Keratinocyte (primary cell): ENCODE data around the gene ORM2. TPM values are rescaled to one million over a fixed set of nuclear protein-coding genes. Genes with fewer than 3 reads are reported as not detected.

Source experiments
- DNase-seq: peaks from one replicate; pipeline ENCODE4 v3.0.0-alpha.2; 2011; ENCODE audit warnings: low read depth, missing footprints, low spot score
- FAIRE-seq: peaks from 2 replicates; lab custom pipeline; 2011; peaks lifted over from hg19 to GRCh38; lab: Jason Lieb, UNC
- H2AFZ ChIP-seq: 2 replicates; pipeline ENCODE4 v1.6.0; 2012; ENCODE audit warnings: low read length, control low read depth, inconsistent platforms; ENCODE audit not compliant: control insufficient read depth
- H3K27ac ChIP-seq: 2 replicates; pipeline ENCODE4 v1.5.1; 2011; ENCODE audit warnings: low read length; ENCODE audit not compliant: control insufficient read depth, insufficient read depth
- H3K27me3 ChIP-seq: 3 replicates; pipeline ENCODE4 v1.6.0; 2011; ENCODE audit warnings: low read length; ENCODE audit not compliant: control insufficient read depth, insufficient read depth; ENCODE audit errors: extremely low read depth
- H3K36me3 ChIP-seq, 2 experiments: 2 replicates in 1 of 2; 3 replicates in 1 of 2; pipeline ENCODE4 v1.5.1; 2011; ENCODE audit warnings: low read length in 2 of 2, mild to moderate bottlenecking in 1 of 2; ENCODE audit not compliant: control insufficient read depth in 2 of 2, insufficient read depth in 2 of 2; ENCODE audit errors: extremely low read depth in 1 of 2
- H3K4me1 ChIP-seq: 3 replicates; pipeline ENCODE4 v1.5.1; 2011; ENCODE audit warnings: low read length; ENCODE audit not compliant: control insufficient read depth, insufficient read depth; ENCODE audit errors: extremely low read depth
- H3K4me2 ChIP-seq: 3 replicates; pipeline ENCODE4 v1.6.0; 2011; ENCODE audit warnings: low read depth, low read length; ENCODE audit not compliant: control insufficient read depth, insufficient read depth; ENCODE audit errors: extremely low read depth
- H3K4me3 ChIP-seq, 3 experiments: fragments of 200-600 bp in 1 of 3; sonication (generic) in 1 of 3; 2 replicates in 2 of 3; 3 replicates in 1 of 3; pipeline ENCODE4 v1.5.1; 2011 to 2016; ENCODE audit warnings: low read length in 3 of 3, mild to moderate bottlenecking in 3 of 3, control low read depth in 2 of 3, inconsistent platforms in 1 of 3, low read depth in 1 of 3, mixed read lengths in 1 of 3, mixed run types in 1 of 3, moderate library complexity in 1 of 3; ENCODE audit not compliant: control insufficient read depth in 2 of 3, insufficient read depth in 2 of 3; ENCODE audit errors: extremely low read depth in 1 of 3
- H3K79me2 ChIP-seq: 2 replicates; pipeline ENCODE4 v1.6.0; 2012; ENCODE audit warnings: low read length; ENCODE audit not compliant: control insufficient read depth, insufficient read depth
- H3K9ac ChIP-seq: 3 replicates; pipeline ENCODE4 v1.6.0; 2011; ENCODE audit warnings: low read length; ENCODE audit not compliant: control insufficient read depth, insufficient read depth; ENCODE audit errors: extremely low read depth
- H3K9me1 ChIP-seq: 3 replicates; pipeline ENCODE4 v1.6.0; 2011; ENCODE audit warnings: low read length; ENCODE audit not compliant: control insufficient read depth, insufficient read depth; ENCODE audit errors: extremely low read depth
- H3K9me3 ChIP-seq: 2 replicates; pipeline ENCODE4 v1.5.1; 2012; ENCODE audit warnings: low read depth, low read length; ENCODE audit not compliant: control insufficient read depth
- H4K20me1 ChIP-seq: 3 replicates; pipeline ENCODE4 v1.6.0; 2011; ENCODE audit warnings: low read length; ENCODE audit not compliant: control insufficient read depth, insufficient read depth; ENCODE audit errors: extremely low read depth
- EZH2 ChIP-seq: IDR thresholded peaks from one replicate; pipeline ENCODE4 v1.6.1; 2012; ENCODE audit warnings: inconsistent platforms, mild to moderate bottlenecking, low read length, moderate library complexity
- dilution Hi-C: fragments of 300-500 bp; cut with MboI; formaldehyde crosslinking; loops from one replicate; pipeline ENCODE4 v1.7.0; 2020; ENCODE audit warnings: low sequenced_read_pairs; ENCODE audit not compliant: extremely low pct_ligation_motif_present
- polyA plus RNA-seq, 5 experiments: library from polyadenylated mRNA; depleted of rRNA in 3 of 5; stranded (reverse) in 3 of 5; stranded (forward) in 1 of 5; unstranded in 1 of 5; fragments of >200 nt; gene quantifications; 1 replicate in 1 of 5; 2 replicates in 3 of 5; 3 replicates in 1 of 5; pipeline versions ENCODE4 v1.2.1 to v1.2.3, GENCODE V29; 2011 to 2012; ENCODE audit warnings: missing spikeins in 2 of 5, low read depth in 1 of 5, low replicate concordance in 1 of 5
- TF ChIP-seq, protein P1 (sequence below), 3 experiments: IDR thresholded peaks in 1 of 3; conservative IDR thresholded peaks in 1 of 3; optimal IDR thresholded peaks in 1 of 3; 2 replicates in 2 of 3; 3 replicates in 1 of 3; pipeline versions ENCODE3 to v1.5.1; 2011; ENCODE audit warnings: low read length in 3 of 3, mild to moderate bottlenecking in 3 of 3, moderate library complexity in 2 of 3, control low read depth in 1 of 3, inconsistent platforms in 1 of 3; ENCODE audit not compliant: insufficient read depth in 2 of 3; ENCODE audit errors: extremely low read depth in 1 of 3

The ORM2 gene
- polyA plus RNA-seq, 1 donor (not counting 4 experiments of a cell fraction or from before 2014, with no cell fraction given): not detected

DNA sequence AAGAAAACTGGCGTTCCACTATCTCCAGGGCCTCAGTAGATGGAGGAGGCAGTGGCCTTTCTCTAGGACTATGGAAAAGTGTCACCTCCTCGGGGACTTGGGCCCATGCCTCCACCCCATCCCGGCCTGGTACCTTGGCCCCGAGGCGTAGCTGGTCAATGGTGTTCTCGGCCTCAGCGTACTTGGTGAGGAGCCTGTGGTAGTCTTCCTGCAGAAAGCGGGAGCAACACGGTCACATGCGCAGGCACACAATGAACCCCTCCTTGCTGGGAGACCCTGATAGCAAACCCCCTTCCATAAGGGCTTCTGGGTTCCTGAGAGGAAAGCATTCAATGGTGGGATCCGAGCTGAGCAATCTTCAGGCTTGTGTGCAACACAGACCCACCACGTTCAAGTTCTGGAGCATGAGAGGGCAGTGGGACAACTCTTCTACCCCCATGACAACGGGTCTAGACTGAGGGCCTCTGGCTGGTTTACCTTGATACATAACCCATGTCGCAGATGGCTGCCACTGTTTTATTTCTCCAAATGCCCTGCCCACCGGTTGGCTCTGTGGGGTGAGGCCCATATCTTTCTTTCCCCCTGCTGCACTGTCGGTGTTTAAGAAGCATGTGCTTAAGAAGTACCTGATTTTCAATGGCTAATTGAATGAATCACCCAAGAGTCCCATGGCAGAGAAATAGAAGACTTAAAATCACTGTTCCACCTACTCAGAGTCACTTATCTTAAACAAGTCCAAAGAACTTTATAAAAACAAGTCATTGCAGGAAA is 44.5 kb downstream of the ORM2 start:
- Histone ChIP-seq H3K9me1 (no peaks in the 10 kb centered on the region), H2AFZ (no peak overlapping the region), H3K79me2 (no peaks in the 10 kb centered on the region), H3K9ac (no peak overlapping the region), H3K4me1 (peaks cover 17% of the 10 kb centered on the region), H3K9me3 (no peaks in the 10 kb centered on the region), H4K20me1 (no peaks in the 10 kb centered on the region), H3K27ac (no peak overlapping the region), H3K27me3 (no peaks in the 10 kb centered on the region), H3K36me3 (peaks cover 2 to 3% of the 10 kb centered on the region in 2 experiments), H3K4me2 (no peak overlapping the region), H3K4me3 (no peak overlapping the region)
- TF ChIP-seq, protein P1, sequence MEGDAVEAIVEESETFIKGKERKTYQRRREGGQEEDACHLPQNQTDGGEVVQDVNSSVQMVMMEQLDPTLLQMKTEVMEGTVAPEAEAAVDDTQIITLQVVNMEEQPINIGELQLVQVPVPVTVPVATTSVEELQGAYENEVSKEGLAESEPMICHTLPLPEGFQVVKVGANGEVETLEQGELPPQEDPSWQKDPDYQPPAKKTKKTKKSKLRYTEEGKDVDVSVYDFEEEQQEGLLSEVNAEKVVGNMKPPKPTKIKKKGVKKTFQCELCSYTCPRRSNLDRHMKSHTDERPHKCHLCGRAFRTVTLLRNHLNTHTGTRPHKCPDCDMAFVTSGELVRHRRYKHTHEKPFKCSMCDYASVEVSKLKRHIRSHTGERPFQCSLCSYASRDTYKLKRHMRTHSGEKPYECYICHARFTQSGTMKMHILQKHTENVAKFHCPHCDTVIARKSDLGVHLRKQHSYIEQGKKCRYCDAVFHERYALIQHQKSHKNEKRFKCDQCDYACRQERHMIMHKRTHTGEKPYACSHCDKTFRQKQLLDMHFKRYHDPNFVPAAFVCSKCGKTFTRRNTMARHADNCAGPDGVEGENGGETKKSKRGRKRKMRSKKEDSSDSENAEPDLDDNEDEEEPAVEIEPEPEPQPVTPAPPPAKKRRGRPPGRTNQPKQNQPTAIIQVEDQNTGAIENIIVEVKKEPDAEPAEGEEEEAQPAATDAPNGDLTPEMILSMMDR (optimal IDR thresholded peaks at IDR 0.05 in 1 of 3, IDR thresholded peaks at IDR 0.05 in 1 of 3, conservative IDR thresholded peaks at IDR 0.05 in 1 of 3; ENCODE audit: extremely low read depth in 1 of 3, insufficient read depth in 2 of 3, low read length in 3 of 3): no peak
- TF ChIP-seq EZH2: no peak
- dilution Hi-C loops: no loop called here
- FAIRE-seq (no peak), DNase-seq (no peak)

DNA sequence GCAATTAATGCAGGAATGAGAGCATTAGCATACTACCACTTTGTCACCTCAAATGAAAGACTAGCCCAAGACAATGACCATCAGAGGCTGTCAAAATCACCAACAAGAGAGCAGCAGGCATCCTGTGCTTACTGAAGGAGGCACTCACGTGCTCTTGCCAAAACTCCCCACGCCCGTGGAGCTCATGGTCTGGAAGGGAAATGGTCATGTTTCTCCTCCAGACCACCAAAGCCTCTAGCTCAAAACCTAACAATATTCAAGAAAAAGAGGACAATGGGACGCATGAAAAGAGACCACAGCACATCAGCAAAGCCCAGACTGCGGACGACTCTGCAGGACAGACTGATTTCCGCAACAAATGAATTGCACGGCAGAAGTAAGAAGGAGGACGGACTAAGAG is 45.3 kb downstream of the ORM2 start:
- Histone ChIP-seq H3K9me3 (no peaks in the 10 kb centered on the region), H3K36me3 (peaks cover 2 to 3% of the 10 kb centered on the region in 2 experiments), H2AFZ (no peak overlapping the region), H3K4me2 (no peak overlapping the region), H3K9ac (no peak overlapping the region), H3K79me2 (no peaks in the 10 kb centered on the region), H3K4me1 (peaks cover 17% of the 10 kb centered on the region), H4K20me1 (no peaks in the 10 kb centered on the region), H3K27me3 (no peaks in the 10 kb centered on the region), H3K27ac (no peak overlapping the region), H3K4me3 (no peak overlapping the region), H3K9me1 (no peaks in the 10 kb centered on the region)
- no peak for DNase-seq
- dilution Hi-C loops: no loop called here
- TF ChIP-seq, protein P1 (optimal IDR thresholded peaks at IDR 0.05 in 1 of 3, IDR thresholded peaks at IDR 0.05 in 1 of 3, conservative IDR thresholded peaks at IDR 0.05 in 1 of 3; ENCODE audit: extremely low read depth in 1 of 3, insufficient read depth in 2 of 3, low read length in 3 of 3): no peak
- no peak for TF ChIP-seq EZH2
- no peak for FAIRE-seq
